ENCODE data around the gene LIPC.

LIPC gene

GRCh38 chr15:58505581-58505980 is 73.8 kb downstream of the LIPC start:
- DNase-seq (ENCODE audit: low read depth, low spot score): no peak
- no peak overlapping the region for H3K4me3 ChIP-seq (ENCODE audit: low read depth, low read length)
- no peak for TF ChIP-seq CTCF (IDR thresholded peaks at IDR 0.05; ENCODE audit: low read depth, low read length)
- in situ Hi-C loops (cut with HindIII; ENCODE audit: low sequenced_read_pairs): no loop called here

GRCh38 chr15:58506064-58506490 is 74.3 kb downstream of the LIPC start:
- no peak for TF ChIP-seq CTCF (IDR thresholded peaks at IDR 0.05; ENCODE audit: low read depth, low read length)
- in situ Hi-C loops (cut with HindIII; ENCODE audit: low sequenced_read_pairs): no loop called here
- H3K4me3 ChIP-seq (ENCODE audit: low read depth, low read length): no peak overlapping the region
- no peak for DNase-seq (ENCODE audit: low read depth, low spot score)

GRCh38 chr15:58506783-58507668 is 75.2 kb downstream of the LIPC start:
- no peak overlapping the region for H3K4me3 ChIP-seq (ENCODE audit: low read depth, low read length)
- DNase-seq (ENCODE audit: low read depth, low spot score): no peak
- TF ChIP-seq CTCF (IDR thresholded peaks at IDR 0.05; ENCODE audit: low read depth, low read length): no peak
- in situ Hi-C loops (cut with HindIII; ENCODE audit: low sequenced_read_pairs): no loop called here

- TF ChIP-seq CTCF (IDR thresholded peaks at IDR 0.05; ENCODE audit: low read depth, low read length): no peak
- DNase-seq (ENCODE audit: low read depth, low spot score): no peak
- in situ Hi-C loops (cut with HindIII; ENCODE audit: low sequenced_read_pairs): no loop called here
- H3K4me3 ChIP-seq (ENCODE audit: low read depth, low read length): no peak overlapping the region
These were observed 77.8 kb downstream of the LIPC start for GRCh38 chr15:58509556-58509955.

- TF ChIP-seq CTCF (IDR thresholded peaks at IDR 0.05; ENCODE audit: low read depth, low read length): no peak
- no peak for DNase-seq (ENCODE audit: low read depth, low spot score)
- H3K4me3 ChIP-seq (ENCODE audit: low read depth, low read length): no peak overlapping the region
- in situ Hi-C loops (cut with HindIII; ENCODE audit: low sequenced_read_pairs): no loop called here
These were observed 79.2 kb downstream of the LIPC start for GRCh38 chr15:58510715-58511598.

GRCh38 chr15:58511599-58511987 is 79.8 kb downstream of the LIPC start:
- H3K4me3 ChIP-seq (ENCODE audit: low read depth, low read length): no peak overlapping the region
- DNase-seq (ENCODE audit: low read depth, low spot score): no peak
- TF ChIP-seq CTCF (IDR thresholded peaks at IDR 0.05; ENCODE audit: low read depth, low read length): no peak
- in situ Hi-C loops (cut with HindIII; ENCODE audit: low sequenced_read_pairs): no loop called here
